Umbilical cord (tissue), 2 donors: Measurements from ENCODE around the gene JPH4. TPM values are rescaled to one million over a fixed set of nuclear protein-coding genes. Genes with fewer than 3 reads are reported as not detected.

Experiments used
- DNase-seq: peaks from one replicate; pipeline ENCODE4 v3.0.0-alpha.2; 2015; ENCODE audit warnings: low spot score
- total RNA-seq: library from RNA; depleted of rRNA; stranded (reverse); fragments of >200 nt; gene quantifications from one replicate; pipeline ENCODE4 v1.2.3, GENCODE V29; 2014; ENCODE audit warnings: low replicate concordance; ENCODE audit not compliant: insufficient read depth

Gene JPH4
- total RNA-seq, 1 donor from 2014 or later: 0.48 TPM

GRCh38 chr14:23530375-23531055, 48.1 kb downstream of the JPH4 start:
- DNase-seq: peak; percentile 43

- DNase-seq: no peak
These were observed 49.6 kb downstream of the JPH4 start for GRCh38 chr14:23529016-23529415.

GRCh38 chr14:23528555-23528954, 50.0 kb downstream of the JPH4 start:
- peak; percentile 21 for DNase-seq

- no peak for DNase-seq
These were observed 53.0 kb downstream of the JPH4 start for GRCh38 chr14:23525611-23526010.

GRCh38 chr14:23524954-23525353, 53.6 kb downstream of the JPH4 start:
- no peak for DNase-seq

- no peak for DNase-seq
These were observed 55.2 kb downstream of the JPH4 start for GRCh38 chr14:23523229-23524016.

GRCh38 chr14:23522643-23523198, 55.9 kb downstream of the JPH4 start:
- no peak for DNase-seq

- no peak for DNase-seq
These were observed 56.6 kb downstream of the JPH4 start for GRCh38 chr14:23521785-23522640.

GRCh38 chr14:23520899-23521533, 57.6 kb downstream of the JPH4 start:
- DNase-seq: no peak

- no peak for DNase-seq
These were observed 59.9 kb downstream of the JPH4 start for GRCh38 chr14:23518709-23519108.

Other genes starting within 250 kb of the JPH4 start
- 38.8 TPM for gene SLC22A17, start 225.9 kb downstream of the JPH4 start, total RNA-seq
- 12.5 TPM for gene EFS, start 213.6 kb downstream of the JPH4 start, total RNA-seq
- not detected for gene IL25, start 206.0 kb downstream of the JPH4 start, total RNA-seq
- gene CMTM5, start 201.7 kb downstream of the JPH4 start, total RNA-seq: 0.96 TPM
- gene MYH6, start 170.5 kb downstream of the JPH4 start, total RNA-seq: not detected
- under 0.01 TPM for gene MYH7, start 143.1 kb downstream of the JPH4 start, total RNA-seq
- gene NGDN, start 109.1 kb downstream of the JPH4 start, total RNA-seq: 43.3 TPM
- gene ZFHX2, start 27.0 kb downstream of the JPH4 start, total RNA-seq: 0.96 TPM
- gene THTPA, start 22.5 kb downstream of the JPH4 start, total RNA-seq: 11.8 TPM
- gene AP1G2, start 11.0 kb downstream of the JPH4 start, total RNA-seq: 23.1 TPM
- 5.8 TPM for gene DHRS2, start 57.6 kb upstream of the JPH4 start, total RNA-seq